ENCODE results near the gene ANKRD17. TPM values are rescaled to one million over a fixed set of nuclear protein-coding genes. Genes with fewer than 3 reads are reported as not detected.
"Not testable (repeated sequence)": the region's sequence is repeated elsewhere in the genome, so short reads cannot be mapped to it uniquely, and the experiment has no call there.

ANKRD17 gene
- total RNA-seq, 1 experiment from 2014 or later: 66.8 TPM

DNA sequence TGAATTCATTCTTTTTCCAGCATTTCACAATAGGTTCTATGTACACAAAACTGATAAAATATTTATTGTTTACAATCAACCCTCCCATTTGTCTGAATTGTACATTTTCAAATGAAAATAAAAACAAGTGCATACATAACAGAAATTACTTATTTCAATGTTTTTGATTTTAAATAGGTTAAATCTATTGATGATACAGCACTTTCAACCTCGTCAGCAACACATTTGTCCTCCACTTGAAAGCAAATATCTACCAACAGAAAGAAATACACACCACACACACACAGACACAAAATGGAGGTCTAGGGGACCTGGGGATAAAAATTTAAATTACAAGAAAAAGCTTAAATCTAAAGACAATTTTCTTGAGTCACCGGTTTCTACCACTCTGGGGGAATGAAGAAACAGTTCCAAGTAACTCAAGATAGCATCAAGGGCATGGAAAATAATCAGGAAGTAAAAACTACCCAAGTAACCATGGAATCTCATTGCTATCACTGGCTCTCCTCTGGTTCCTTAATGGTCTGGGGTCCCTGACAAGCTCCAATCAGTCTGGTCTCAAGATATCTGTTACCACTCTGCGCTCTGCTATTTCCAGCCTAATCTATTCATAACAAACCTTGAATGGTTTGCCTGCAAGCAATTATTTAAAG, 27.6 kb downstream of the ANKRD17 start:
- Mint-ChIP-seq H3K27ac (ENCODE audit: unreplicated experiment) (no peak overlapping the region), H3K36me3 (ENCODE audit: insufficient read depth, unreplicated experiment) (peaks cover 45% of the 10 kb centered on the region), H3K27me3 (ENCODE audit: insufficient read depth, unreplicated experiment) (no peaks in the 10 kb centered on the region), H3K4me3 (ENCODE audit: unreplicated experiment) (no peak overlapping the region), H3K9me3 (ENCODE audit: unreplicated experiment) (no peaks in the 10 kb centered on the region), H3K4me1 (ENCODE audit: low read depth, unreplicated experiment) (no peaks in the 10 kb centered on the region)
- ChIA-PET CTCF (interaction anchor here (0.5 kb wide), 1 partner anchor 28 kb away, joined by 4 read pairs; no protein-coding TSS in a partner anchor), POLR2A (no interaction called here)
- Histone ChIP-seq H3K27me3 (replicated peaks; ENCODE audit: control insufficient read depth, insufficient read depth, low read length) (no peaks in the 10 kb centered on the region), H3K4me1 (no peaks in the 10 kb centered on the region), H3K9me3 (no peaks in the 10 kb centered on the region), H3K4me3 (ENCODE audit: low read depth, low read length) (no peak overlapping the region), H3K36me3 (ENCODE audit: control insufficient read depth, insufficient read depth, low read length) (no peaks in the 10 kb centered on the region)
- BruUV-seq (replicated peaks): no TSS peak
- TF ChIP-seq, protein P1, sequence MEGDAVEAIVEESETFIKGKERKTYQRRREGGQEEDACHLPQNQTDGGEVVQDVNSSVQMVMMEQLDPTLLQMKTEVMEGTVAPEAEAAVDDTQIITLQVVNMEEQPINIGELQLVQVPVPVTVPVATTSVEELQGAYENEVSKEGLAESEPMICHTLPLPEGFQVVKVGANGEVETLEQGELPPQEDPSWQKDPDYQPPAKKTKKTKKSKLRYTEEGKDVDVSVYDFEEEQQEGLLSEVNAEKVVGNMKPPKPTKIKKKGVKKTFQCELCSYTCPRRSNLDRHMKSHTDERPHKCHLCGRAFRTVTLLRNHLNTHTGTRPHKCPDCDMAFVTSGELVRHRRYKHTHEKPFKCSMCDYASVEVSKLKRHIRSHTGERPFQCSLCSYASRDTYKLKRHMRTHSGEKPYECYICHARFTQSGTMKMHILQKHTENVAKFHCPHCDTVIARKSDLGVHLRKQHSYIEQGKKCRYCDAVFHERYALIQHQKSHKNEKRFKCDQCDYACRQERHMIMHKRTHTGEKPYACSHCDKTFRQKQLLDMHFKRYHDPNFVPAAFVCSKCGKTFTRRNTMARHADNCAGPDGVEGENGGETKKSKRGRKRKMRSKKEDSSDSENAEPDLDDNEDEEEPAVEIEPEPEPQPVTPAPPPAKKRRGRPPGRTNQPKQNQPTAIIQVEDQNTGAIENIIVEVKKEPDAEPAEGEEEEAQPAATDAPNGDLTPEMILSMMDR (IDR thresholded peaks at IDR 0.05; ENCODE audit: insufficient read depth in 1 of 2, low read depth in 1 of 2, low read length in 1 of 2, severe bottlenecking in 1 of 2, unreplicated experiment in 1 of 2): no peak
- intact Hi-C loops (cut with micrococcal nuclease; ENCODE audit: unreplicated experiment): no loop called here
- DNase-seq: no peak

GRCh38 chr4:73228800-73229199, 29.8 kb downstream of the ANKRD17 start:
- H3K9me3 Mint-ChIP-seq (ENCODE audit: unreplicated experiment); H3K27ac Mint-ChIP-seq (ENCODE audit: unreplicated experiment); H3K27me3 Mint-ChIP-seq (ENCODE audit: insufficient read depth, unreplicated experiment); H3K9me3 ChIP-seq; H3K27me3 ChIP-seq (replicated peaks; ENCODE audit: control insufficient read depth, insufficient read depth, low read length); H3K4me1 ChIP-seq; intact Hi-C loops (cut with micrococcal nuclease; ENCODE audit: unreplicated experiment); BruUV-seq (replicated peaks); H3K4me1 Mint-ChIP-seq (ENCODE audit: low read depth, unreplicated experiment); H3K36me3 ChIP-seq (ENCODE audit: control insufficient read depth, insufficient read depth, low read length); H3K4me3 ChIP-seq (ENCODE audit: low read depth, low read length); H3K4me3 Mint-ChIP-seq (ENCODE audit: unreplicated experiment); DNase-seq; POLR2A ChIA-PET; CTCF ChIA-PET: not testable (repeated sequence)
- peaks cover 27% of the 10 kb centered on the region for H3K36me3 Mint-ChIP-seq (ENCODE audit: insufficient read depth, unreplicated experiment)

DNA sequence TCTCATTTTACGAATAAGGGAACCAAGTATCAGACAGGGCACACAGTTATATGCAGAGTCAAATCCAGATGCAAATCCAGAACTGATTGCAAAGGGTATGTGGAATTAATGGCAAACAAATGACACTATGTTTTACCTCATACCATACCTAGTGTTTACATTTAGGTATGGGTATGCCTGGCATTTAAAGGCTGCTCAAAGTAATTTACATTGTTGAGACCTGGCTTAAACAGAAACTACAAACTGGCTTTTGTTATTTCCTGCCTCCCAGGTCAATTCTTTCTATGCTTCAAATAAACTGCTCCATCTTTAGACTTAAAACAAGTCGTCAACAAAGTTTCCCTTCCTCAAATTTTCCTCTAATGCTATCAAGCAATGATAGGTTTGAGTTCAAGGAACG, 33.7 kb downstream of the ANKRD17 start:
- Mint-ChIP-seq H3K36me3 (ENCODE audit: insufficient read depth, unreplicated experiment) (peaks cover 5% of the 10 kb centered on the region), H3K4me3 (ENCODE audit: unreplicated experiment) (no peak overlapping the region), H3K4me1 (ENCODE audit: low read depth, unreplicated experiment) (peaks cover 7% of the 10 kb centered on the region), H3K27me3 (ENCODE audit: insufficient read depth, unreplicated experiment) (no peaks in the 10 kb centered on the region), H3K9me3 (ENCODE audit: unreplicated experiment) (no peaks in the 10 kb centered on the region), H3K27ac (ENCODE audit: unreplicated experiment) (peak overlapping the region; percentile 49)
- TF ChIP-seq, protein P1 (IDR thresholded peaks at IDR 0.05; ENCODE audit: insufficient read depth in 1 of 2, low read depth in 1 of 2, low read length in 1 of 2, severe bottlenecking in 1 of 2, unreplicated experiment in 1 of 2): no peak
- H3K27me3 ChIP-seq (replicated peaks; ENCODE audit: control insufficient read depth, insufficient read depth, low read length): no peaks in the 10 kb centered on the region
- POLR2A ChIA-PET: no interaction called here
- intact Hi-C loops (cut with micrococcal nuclease; ENCODE audit: unreplicated experiment): no loop called here
- BruUV-seq (replicated peaks): no TSS peak
- CTCF ChIA-PET: no interaction called here
- no peaks in the 10 kb centered on the region for H3K9me3 ChIP-seq
- H3K36me3 ChIP-seq (ENCODE audit: control insufficient read depth, insufficient read depth, low read length): no peaks in the 10 kb centered on the region
- no peak for DNase-seq
- peaks cover 10% of the 10 kb centered on the region; the same call in 1 of the 2 replicates for H3K4me1 ChIP-seq
- no peak overlapping the region for H3K4me3 ChIP-seq (ENCODE audit: low read depth, low read length)

Measured in Caco-2 (cell line).